Transverse colon (tissue), 4 donors: Measurements from ENCODE around the gene ZNF235.

Experiments
- EP300 ChIP-seq: sonication (generic); formaldehyde crosslinking; IDR thresholded peaks from one replicate; pipeline ENCODE4 v1.6.1; 2017; ENCODE audit warnings: antibody characterized with exemption, low read depth
- POLR2A ChIP-seq: fragments of 450-650 bp; IDR thresholded peaks from one replicate; pipeline ENCODE4 v1.6.1; 2016; ENCODE audit warnings: antibody characterized with exemption, mild to moderate bottlenecking, moderate library complexity
- POLR2AphosphoS5 ChIP-seq, 3 donors: sonication (generic); formaldehyde crosslinking; IDR thresholded peaks; one replicate each; pipeline ENCODE4 v1.6.1; 2016; ENCODE audit warnings: antibody characterized with exemption in 3 of 3
- TF ChIP-seq, protein P1 (sequence below), 5 experiments: fragments of 200-600 bp in 3 of 5; fragments of 450-650 bp in 2 of 5; sonication (generic) in 3 of 5; IDR thresholded peaks; 1 replicate in 2 of 5; 2 replicates in 3 of 5; pipeline ENCODE4 v1.5.1; 2016 to 2017; ENCODE audit warnings: antibody characterized with exemption in 5 of 5, inconsistent platforms in 3 of 5, mild to moderate bottlenecking in 2 of 5, moderate library complexity in 1 of 5

DNA sequence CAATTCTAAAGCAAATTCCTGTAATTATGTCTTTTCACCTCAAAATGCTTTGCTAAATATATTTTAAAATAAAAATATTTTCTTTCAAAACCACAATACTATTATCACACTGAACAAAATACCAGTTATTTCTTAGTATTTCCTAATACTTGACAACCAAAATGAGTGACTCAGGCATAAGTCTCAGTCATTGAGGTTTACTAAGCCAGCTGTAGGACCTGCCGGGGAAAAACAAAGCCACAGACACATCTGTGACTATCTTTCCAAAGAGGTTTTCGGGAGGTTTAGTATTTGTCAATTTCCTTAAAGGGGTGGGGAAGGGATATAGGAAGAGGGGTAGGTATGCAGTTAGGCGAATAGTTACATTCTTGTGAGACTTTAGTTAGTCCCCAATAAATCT lies 3.2 kb upstream of the ZNF235 start:
- TF ChIP-seq, protein P1, sequence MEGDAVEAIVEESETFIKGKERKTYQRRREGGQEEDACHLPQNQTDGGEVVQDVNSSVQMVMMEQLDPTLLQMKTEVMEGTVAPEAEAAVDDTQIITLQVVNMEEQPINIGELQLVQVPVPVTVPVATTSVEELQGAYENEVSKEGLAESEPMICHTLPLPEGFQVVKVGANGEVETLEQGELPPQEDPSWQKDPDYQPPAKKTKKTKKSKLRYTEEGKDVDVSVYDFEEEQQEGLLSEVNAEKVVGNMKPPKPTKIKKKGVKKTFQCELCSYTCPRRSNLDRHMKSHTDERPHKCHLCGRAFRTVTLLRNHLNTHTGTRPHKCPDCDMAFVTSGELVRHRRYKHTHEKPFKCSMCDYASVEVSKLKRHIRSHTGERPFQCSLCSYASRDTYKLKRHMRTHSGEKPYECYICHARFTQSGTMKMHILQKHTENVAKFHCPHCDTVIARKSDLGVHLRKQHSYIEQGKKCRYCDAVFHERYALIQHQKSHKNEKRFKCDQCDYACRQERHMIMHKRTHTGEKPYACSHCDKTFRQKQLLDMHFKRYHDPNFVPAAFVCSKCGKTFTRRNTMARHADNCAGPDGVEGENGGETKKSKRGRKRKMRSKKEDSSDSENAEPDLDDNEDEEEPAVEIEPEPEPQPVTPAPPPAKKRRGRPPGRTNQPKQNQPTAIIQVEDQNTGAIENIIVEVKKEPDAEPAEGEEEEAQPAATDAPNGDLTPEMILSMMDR (IDR thresholded peaks at IDR 0.05): no peak
- no peak for TF ChIP-seq POLR2AphosphoS5 (IDR thresholded peaks at IDR 0.05)
- TF ChIP-seq POLR2A: no peak
- no peak for TF ChIP-seq EP300
